BLaER1 treated with 17β-estradiol and CSF1 and Interleukin-3, amounts not matched to agents 10 nM and 100 nM (cell line): ENCODE data around the gene DLGAP1.

Experiments used
- H3K27ac ChIP-seq, 11 experiments: shearing (Covaris generic); formaldehyde crosslinking; 2 replicates each; pipeline ENCODE4 v1.8.1; 2022
- H3K27me3 ChIP-seq, 11 experiments: shearing (Covaris generic); formaldehyde crosslinking; 2 replicates each; pipeline ENCODE4 v1.8.1; 2022
- H3K36me3 ChIP-seq, 11 experiments: shearing (Covaris generic); formaldehyde crosslinking; 2 replicates each; pipeline ENCODE4 v1.8.1; 2022
- H3K4me1 ChIP-seq, 10 experiments: shearing (Covaris generic); formaldehyde crosslinking; 2 replicates each; pipeline ENCODE4 v1.8.1; 2022
- H3K4me2 ChIP-seq, 11 experiments: shearing (Covaris generic); formaldehyde crosslinking; 2 replicates each; pipeline ENCODE4 v1.8.1; 2022
- H3K4me3 ChIP-seq, 10 experiments: shearing (Covaris generic); formaldehyde crosslinking; 2 replicates each; pipeline ENCODE4 v1.8.1; 2022
- H3K9ac ChIP-seq, 11 experiments: shearing (Covaris generic); formaldehyde crosslinking; 2 replicates each; pipeline ENCODE4 v1.8.1; 2022
- H3K9me3 ChIP-seq, 11 experiments: shearing (Covaris generic); formaldehyde crosslinking; replicated peaks in 1 of 11; 2 replicates each; pipeline ENCODE4 v1.8.1; 2022
- H4K20me1 ChIP-seq, 11 experiments: shearing (Covaris generic); formaldehyde crosslinking; 2 replicates each; pipeline ENCODE4 v1.8.1; 2022
- Cebpa-rat ChIP-seq, 11 experiments: shearing (Covaris generic); IDR thresholded peaks; 2 replicates each; pipeline ENCODE4 v1.8.1; 2022

The DLGAP1 gene

DNA sequence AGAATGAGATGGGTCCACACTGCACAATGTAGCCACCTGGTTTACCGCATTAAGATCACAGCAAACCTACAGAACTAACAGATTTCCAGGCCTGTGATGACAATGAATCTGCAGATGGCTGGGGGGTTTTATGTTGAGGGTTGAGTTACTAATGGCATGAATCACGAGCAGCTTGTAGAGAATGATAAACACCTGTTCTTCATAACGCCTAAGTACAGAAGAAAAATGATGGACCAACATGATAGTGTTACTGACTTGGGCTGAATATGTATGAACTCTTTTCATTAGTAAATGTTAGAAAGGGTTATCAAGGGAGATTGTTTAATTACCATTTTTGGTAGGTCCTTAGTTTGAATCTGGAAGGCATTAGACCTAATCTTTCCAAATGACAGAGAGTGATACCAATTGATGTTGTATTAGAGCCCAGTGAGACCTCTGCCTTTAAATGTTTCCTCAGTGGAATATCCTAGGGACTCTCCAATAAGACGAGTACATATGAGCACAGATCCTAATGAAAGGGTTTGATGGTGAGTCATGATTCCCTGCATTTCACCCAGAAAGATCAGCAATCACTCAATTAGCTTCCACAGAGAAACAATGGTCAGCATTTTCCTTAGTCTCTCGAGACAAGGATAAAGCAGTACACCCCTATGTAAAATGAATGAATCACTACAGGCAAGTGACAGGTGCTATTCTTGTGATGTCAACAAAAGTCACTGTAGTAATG lies 243.8 kb downstream of the DLGAP1 start:
- H3K9me3 ChIP-seq, result no peaks in the 10 kb centered on the region
- no peak overlapping the region for H3K4me2 ChIP-seq
- no peaks in the 10 kb centered on the region for H3K4me1 ChIP-seq
- no peak overlapping the region for H3K9ac ChIP-seq
- no peak for TF ChIP-seq Cebpa-rat (IDR thresholded peaks at IDR 0.05)
- H4K20me1 ChIP-seq, result no peaks in the 10 kb centered on the region
- H3K27me3 ChIP-seq, result no peaks in the 10 kb centered on the region
- no peak overlapping the region for H3K27ac ChIP-seq
- H3K36me3 ChIP-seq, result no peaks in the 10 kb centered on the region
- H3K4me3 ChIP-seq, result no peak overlapping the region

DNA sequence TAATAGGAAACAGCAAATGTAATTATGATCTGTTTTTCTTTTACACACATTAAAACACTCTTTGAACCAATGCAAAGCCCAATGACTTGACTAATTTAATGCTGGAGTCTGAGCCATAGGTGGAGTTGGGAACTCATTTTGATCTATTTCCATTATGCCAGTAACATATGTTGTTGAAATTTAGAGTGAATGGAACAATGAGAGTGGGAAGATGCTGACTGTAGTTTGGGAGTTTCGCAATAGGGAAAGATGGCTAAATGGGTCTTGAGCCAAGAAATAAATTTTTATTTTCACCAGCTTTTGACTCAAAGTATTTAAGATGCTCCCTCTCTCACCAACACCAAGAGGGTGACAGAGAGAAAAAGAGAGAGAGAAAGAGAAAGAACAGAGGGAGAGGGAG lies 246.7 kb downstream of the DLGAP1 start:
- no peak overlapping the region for H3K4me2 ChIP-seq
- H3K27me3 ChIP-seq, result no peaks in the 10 kb centered on the region
- H3K4me3 ChIP-seq, result no peak overlapping the region
- H4K20me1 ChIP-seq, result no peaks in the 10 kb centered on the region
- no peaks in the 10 kb centered on the region for H3K36me3 ChIP-seq
- H3K27ac ChIP-seq, result no peak overlapping the region
- no peak overlapping the region for H3K9ac ChIP-seq
- H3K4me1 ChIP-seq, result peaks cover 3 to 17% (median 10%) of the 10 kb centered on the region in 10 experiments; a peak in 18 of 20 replicates
- H3K9me3 ChIP-seq, result no peaks in the 10 kb centered on the region
- peak in 3 of 11 experiments; percentile 15 to 49 (median 42); a peak in 1 of 22 replicates for TF ChIP-seq Cebpa-rat (IDR thresholded peaks at IDR 0.05)

DNA sequence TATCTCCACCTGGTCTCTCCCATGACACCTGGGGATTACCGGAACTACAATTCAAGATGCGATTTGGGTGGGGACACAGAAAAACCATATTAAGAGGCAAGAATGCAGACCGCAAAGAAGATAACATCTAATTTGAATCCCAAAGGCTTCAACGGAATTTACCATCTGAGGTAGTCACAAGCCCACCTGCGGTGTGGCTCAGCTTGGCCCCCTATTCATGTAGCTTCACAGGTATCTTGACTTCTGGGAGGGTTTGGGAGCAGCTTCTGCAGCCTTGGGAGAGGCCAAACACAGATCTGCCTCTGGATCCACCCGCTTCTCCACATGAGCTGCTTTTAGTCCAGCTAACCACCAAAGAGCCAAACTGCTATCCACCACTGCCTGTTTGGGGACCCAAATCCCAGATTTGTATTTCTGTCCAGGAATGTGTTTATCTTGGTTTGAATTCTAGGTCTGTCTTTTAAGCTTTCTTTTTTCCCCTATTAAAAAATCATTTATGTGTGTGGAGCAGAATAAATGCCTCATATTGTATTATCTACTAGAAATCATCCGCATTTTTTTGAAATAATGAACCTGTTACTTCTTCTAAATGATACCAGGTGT lies 247.6 kb downstream of the DLGAP1 start:
- H3K9me3 ChIP-seq, result no peaks in the 10 kb centered on the region
- no peaks in the 10 kb centered on the region for H4K20me1 ChIP-seq
- TF ChIP-seq Cebpa-rat (IDR thresholded peaks at IDR 0.05), result no peak
- H3K27ac ChIP-seq, result no peak overlapping the region
- peaks cover 6 to 19% (median 11%) of the 10 kb centered on the region in 10 experiments; a peak in 18 of 20 replicates for H3K4me1 ChIP-seq
- no peaks in the 10 kb centered on the region for H3K27me3 ChIP-seq
- H3K36me3 ChIP-seq, result no peaks in the 10 kb centered on the region
- H3K4me3 ChIP-seq, result no peak overlapping the region
- H3K9ac ChIP-seq, result no peak overlapping the region
- H3K4me2 ChIP-seq, result no peak overlapping the region

DNA sequence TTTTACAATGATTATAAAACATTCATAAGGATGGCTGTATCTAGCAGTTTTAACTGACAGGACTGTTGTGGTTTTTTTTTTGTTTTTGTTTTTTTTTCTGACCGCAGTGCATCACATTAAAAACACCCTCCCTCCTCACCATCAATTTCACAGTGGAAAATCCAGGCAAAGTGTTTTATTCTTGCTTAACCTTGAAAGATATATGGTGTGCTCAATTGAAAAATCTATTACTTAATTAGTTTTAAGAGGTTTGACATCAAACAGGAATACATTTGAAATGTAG lies 250.7 kb downstream of the DLGAP1 start:
- TF ChIP-seq Cebpa-rat (IDR thresholded peaks at IDR 0.05), result no peak
- H3K27ac ChIP-seq, result no peak overlapping the region

DNA sequence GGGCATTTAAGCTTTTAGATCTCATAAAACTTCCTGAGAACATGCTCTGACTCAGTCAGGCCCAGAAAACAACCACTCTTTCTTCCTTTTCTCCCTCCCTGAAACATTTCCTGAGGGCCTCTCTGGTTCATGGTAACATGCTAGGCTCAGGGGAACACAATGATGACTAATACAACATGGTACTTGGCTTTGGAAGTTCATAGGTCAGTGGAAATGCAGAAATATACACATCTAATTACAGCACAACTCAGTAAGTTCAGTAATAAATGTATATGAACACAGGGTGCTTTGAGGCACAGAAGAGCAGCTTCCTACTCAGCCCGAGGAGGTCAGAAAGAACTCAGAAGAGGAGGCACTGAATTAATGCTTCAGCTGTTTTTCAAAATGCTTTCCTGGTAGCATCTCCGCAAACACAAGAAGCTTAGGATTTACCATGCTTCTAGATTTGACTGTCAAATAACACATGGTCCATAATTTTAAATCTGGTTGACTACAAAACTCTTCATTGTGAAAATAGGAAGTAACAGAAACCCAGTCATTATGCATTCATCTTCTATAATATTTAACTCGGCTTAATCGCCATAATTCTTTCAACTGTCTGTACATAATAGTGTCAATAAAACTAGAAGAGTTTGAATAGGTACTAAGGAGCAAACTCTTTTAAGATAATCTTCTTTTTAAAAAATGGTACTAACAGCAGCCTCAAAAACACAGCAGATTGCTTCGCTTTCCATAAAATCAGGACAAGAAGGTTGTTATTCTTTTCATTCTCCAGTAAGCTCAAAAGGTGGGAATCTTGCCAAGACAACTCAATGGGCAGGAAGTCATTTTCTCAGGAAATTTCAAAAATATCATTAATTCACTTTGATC lies 251.3 kb downstream of the DLGAP1 start:
- Histone ChIP-seq H3K27me3 (no peaks in the 10 kb centered on the region), H3K36me3 (no peaks in the 10 kb centered on the region), H3K27ac (no peak overlapping the region), H3K9ac (no peak overlapping the region), H3K9me3 (no peaks in the 10 kb centered on the region), H3K4me2 (peak overlapping the region in 9 of 11 experiments; percentile 4 to 46 (median 29); a peak in 13 of 22 replicates), H3K4me1 (peaks cover 6 to 19% (median 11%) of the 10 kb centered on the region in 10 experiments; a peak in 18 of 20 replicates), H4K20me1 (no peaks in the 10 kb centered on the region), H3K4me3 (no peak overlapping the region)
- TF ChIP-seq Cebpa-rat (IDR thresholded peaks at IDR 0.05), result no peak

More for the DNA sequence above, 250.7 kb downstream of the DLGAP1 start:
- H3K4me3 ChIP-seq, result no peak overlapping the region
- peak overlapping the region in 4 of 11 experiments; percentile 5 to 30 (median 22); a peak in 5 of 22 replicates for H3K4me2 ChIP-seq
- H3K4me1 ChIP-seq, result peaks cover 6 to 19% (median 11%) of the 10 kb centered on the region in 10 experiments; a peak in 18 of 20 replicates
- H3K27me3 ChIP-seq, result no peaks in the 10 kb centered on the region
- H4K20me1 ChIP-seq, result no peaks in the 10 kb centered on the region
- no peaks in the 10 kb centered on the region for H3K9me3 ChIP-seq
- no peaks in the 10 kb centered on the region for H3K36me3 ChIP-seq
- H3K9ac ChIP-seq, result no peak overlapping the region

DNA sequence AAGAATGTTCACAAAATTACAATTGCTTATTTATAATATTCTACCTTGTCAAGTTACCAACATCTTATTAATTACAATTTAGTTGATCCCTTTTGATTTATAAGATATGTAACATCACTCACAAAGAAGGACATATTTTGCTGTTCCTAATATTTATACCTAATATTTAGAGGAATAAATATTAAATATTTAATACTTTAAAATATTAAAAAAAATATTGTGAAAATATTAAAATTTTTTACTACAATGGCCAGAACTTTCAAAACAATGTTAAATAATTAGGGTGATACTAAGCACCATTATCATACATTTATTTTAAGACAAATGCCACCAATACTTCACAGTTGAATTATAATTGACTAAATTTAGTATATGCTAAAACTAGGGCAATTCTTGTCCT lies 254.7 kb downstream of the DLGAP1 start:
- no peak overlapping the region for H3K4me3 ChIP-seq
- H3K9ac ChIP-seq, result no peak overlapping the region
- no peak overlapping the region for H3K27ac ChIP-seq
- H3K9me3 ChIP-seq, result no peaks in the 10 kb centered on the region
- peaks cover 6 to 19% (median 11%) of the 10 kb centered on the region in 10 experiments; a peak in 18 of 20 replicates for H3K4me1 ChIP-seq
- TF ChIP-seq Cebpa-rat (IDR thresholded peaks at IDR 0.05), result no peak
- H4K20me1 ChIP-seq, result no peaks in the 10 kb centered on the region
- H3K27me3 ChIP-seq, result no peaks in the 10 kb centered on the region
- no peak overlapping the region for H3K4me2 ChIP-seq
- no peaks in the 10 kb centered on the region for H3K36me3 ChIP-seq

DNA sequence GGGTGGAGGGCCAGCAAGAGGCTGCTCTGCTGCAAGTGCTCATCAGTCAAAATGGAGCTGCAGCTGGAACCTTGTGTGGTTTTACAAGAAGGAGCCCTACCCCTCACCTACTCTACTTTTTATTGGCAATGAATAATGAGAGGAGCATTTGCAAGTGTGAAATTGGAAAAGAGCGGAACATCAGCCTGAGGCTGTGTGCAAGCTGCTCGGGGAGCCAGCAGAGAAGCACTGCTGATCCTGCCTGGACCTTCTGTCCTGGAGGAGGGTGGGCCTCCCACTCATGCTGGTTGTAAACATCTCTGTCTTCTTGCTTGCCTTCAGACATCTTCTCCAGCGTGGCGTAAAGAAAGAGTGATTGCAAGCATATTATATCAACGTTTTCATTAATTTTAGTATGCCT lies 256.2 kb downstream of the DLGAP1 start:
- H3K27ac ChIP-seq, result no peak overlapping the region
- TF ChIP-seq Cebpa-rat (IDR thresholded peaks at IDR 0.05), result no peak
- no peak overlapping the region for H3K4me2 ChIP-seq
- no peaks in the 10 kb centered on the region for H4K20me1 ChIP-seq
- no peak overlapping the region for H3K4me3 ChIP-seq
- no peak overlapping the region for H3K9ac ChIP-seq
- H3K27me3 ChIP-seq, result no peaks in the 10 kb centered on the region
- H3K9me3 ChIP-seq, result no peaks in the 10 kb centered on the region
- peaks cover 6 to 8% (median 7%) of the 10 kb centered on the region in 10 experiments; a peak in 18 of 20 replicates for H3K4me1 ChIP-seq
- H3K36me3 ChIP-seq, result no peaks in the 10 kb centered on the region

DNA sequence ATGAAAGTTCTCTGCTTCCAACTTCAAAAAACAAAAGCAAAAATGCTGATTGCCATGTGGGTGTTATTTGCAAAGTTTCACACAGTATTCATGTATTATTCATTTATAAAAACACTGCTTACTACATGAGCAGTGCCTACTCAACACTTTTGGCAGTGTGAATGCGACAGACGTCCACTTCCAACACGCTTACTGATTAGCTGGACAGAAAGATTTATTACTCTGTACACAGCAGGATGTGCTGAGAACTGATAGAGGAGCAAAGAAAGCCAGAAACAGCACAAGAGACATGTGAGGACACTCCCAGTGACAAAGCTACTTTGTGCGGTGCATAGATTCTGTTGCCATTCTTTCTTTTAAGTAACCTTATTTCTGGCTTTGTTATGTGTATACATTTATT lies 258.8 kb downstream of the DLGAP1 start:
- Histone ChIP-seq H3K27me3 (no peaks in the 10 kb centered on the region), H3K27ac (no peak overlapping the region), H3K9ac (no peak overlapping the region), H3K4me2 (no peak overlapping the region), H4K20me1 (no peaks in the 10 kb centered on the region), H3K4me3 (no peak overlapping the region), H3K4me1 (no peaks in the 10 kb centered on the region), H3K36me3 (no peaks in the 10 kb centered on the region), H3K9me3 (no peaks in the 10 kb centered on the region)
- no peak for TF ChIP-seq Cebpa-rat (IDR thresholded peaks at IDR 0.05)

DNA sequence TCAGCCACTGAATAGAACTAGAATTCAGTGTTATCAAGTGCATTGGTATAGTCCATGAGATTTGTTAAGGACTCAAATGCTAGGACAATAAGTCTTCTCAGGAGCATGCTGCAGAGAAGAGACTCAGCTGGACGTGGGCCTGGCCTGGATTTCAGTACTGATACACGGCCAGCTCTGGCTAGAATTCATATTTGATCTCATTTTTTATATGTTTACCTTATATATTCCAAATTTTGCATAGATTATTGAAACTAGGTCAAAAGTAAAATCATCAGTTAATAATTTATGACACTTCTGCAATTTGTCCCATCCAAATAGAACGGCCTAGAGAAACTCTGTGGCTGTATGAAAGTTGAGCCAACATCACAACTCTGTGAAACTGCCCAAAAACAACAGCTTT lies 262.0 kb downstream of the DLGAP1 start:
- Histone ChIP-seq H3K4me3 (no peak overlapping the region), H3K9ac (no peak overlapping the region), H3K36me3 (no peaks in the 10 kb centered on the region), H3K4me1 (no peaks in the 10 kb centered on the region), H3K27ac (no peak overlapping the region), H3K4me2 (no peak overlapping the region), H4K20me1 (no peaks in the 10 kb centered on the region), H3K27me3 (no peaks in the 10 kb centered on the region), H3K9me3 (no peaks in the 10 kb centered on the region)
- no peak for TF ChIP-seq Cebpa-rat (IDR thresholded peaks at IDR 0.05)
